Upper lobe of left lung (tissue), 4 donors: ENCODE results near the gene GSN.

Experiments used
- CTCF ChIP-seq, 6 experiments: fragments of 450-650 bp in 4 of 6; fragments of 200-600 bp in 2 of 6; sonication (generic) in 2 of 6; IDR thresholded peaks; one replicate each; pipeline ENCODE4 v1.5.1; 2016 to 2019; ENCODE audit warnings: antibody characterized with exemption in 6 of 6
- POLR2A ChIP-seq, 4 donors: fragments of 450-650 bp; IDR thresholded peaks; one replicate each; pipeline ENCODE4 v1.5.1; 2016 to 2017; ENCODE audit warnings: antibody characterized with exemption in 4 of 4, mild to moderate bottlenecking in 2 of 4
- POLR2AphosphoS5 ChIP-seq, 2 donors: sonication (generic); formaldehyde crosslinking; IDR thresholded peaks; one replicate each; pipeline ENCODE4 v1.5.1; 2017; ENCODE audit warnings: antibody characterized with exemption in 2 of 2

GRCh38 chr9:121285835-121286687, 18.1 kb downstream of the GSN start:
- no peak for TF ChIP-seq CTCF (IDR thresholded peaks at IDR 0.05)
- TF ChIP-seq POLR2A (IDR thresholded peaks at IDR 0.05) = peak in 2 of 4 donors; percentile 39 to 55
- TF ChIP-seq POLR2AphosphoS5 (IDR thresholded peaks at IDR 0.05) = peak; percentile 90 to 95
